Activated naive CD8-positive, alpha-beta T cell treated with anti-CD3 and anti-CD28 coated beads for 36 hours (primary cell): ENCODE measurements around the gene APOC1. TPM values are rescaled to one million over a fixed set of nuclear protein-coding genes. Genes with fewer than 3 reads are reported as not detected.
A peak's percentile ranks its signal among the peaks of the same experiment; 100 is the strongest.
"Not testable (repeated sequence)": the region's sequence is repeated elsewhere in the genome, so short reads cannot be mapped to it uniquely, and the experiment has no call there.

Source experiments
- DNase-seq: peaks from one replicate; pipeline ENCODE4 v3.0.0; 2021
- H3K27ac Mint-ChIP-seq: one replicate; pipeline ENCODE4 v1.8.0; 2022; ENCODE audit warnings: mild to moderate bottlenecking, moderate library complexity, mixed read lengths
- H3K27me3 Mint-ChIP-seq: one replicate; pipeline ENCODE4 v1.8.0; 2022; ENCODE audit warnings: mild to moderate bottlenecking, mixed read lengths
- H3K36me3 Mint-ChIP-seq: one replicate; pipeline ENCODE4 v1.8.0; 2021; ENCODE audit warnings: mild to moderate bottlenecking, mixed read lengths
- H3K4me1 Mint-ChIP-seq: one replicate; pipeline ENCODE4 v1.8.0; 2021; ENCODE audit warnings: mixed read lengths
- H3K4me3 Mint-ChIP-seq: one replicate; pipeline ENCODE4 v1.8.0; 2022; ENCODE audit warnings: mild to moderate bottlenecking, moderate library complexity, mixed read lengths
- H3K9me3 Mint-ChIP-seq: one replicate; pipeline ENCODE4 v1.8.0; 2022; ENCODE audit warnings: mixed read lengths
- total RNA-seq, 2 experiments: library from RNA; stranded (reverse); gene quantifications; one replicate each; pipeline ENCODE4 v1.2.3, GENCODE V29; 2021

The APOC1 gene
- 1 to 10 TPM; 1.5 to 3.0 TPM for total RNA-seq

- not testable (repeated sequence) for H3K9me3 Mint-ChIP-seq, H3K36me3 Mint-ChIP-seq
- Mint-ChIP-seq H3K4me3 (peak within 1 kb of the TSS; percentile 94), H3K27ac (peak within 1 kb of the TSS; percentile 92), H3K27me3 (peaks cover 49% of the 10 kb centered on the region), H3K4me1 (peaks cover 10% of the 10 kb centered on the region)
- peak; percentile 81 for DNase-seq
These were observed at the start of gene APOC1 for GRCh38 chr19:44914433-44915206. APOC1 (plus strand) TSS chr19:44914608; CDS start chr19:44914892, 284 bp downstream.

DNA sequence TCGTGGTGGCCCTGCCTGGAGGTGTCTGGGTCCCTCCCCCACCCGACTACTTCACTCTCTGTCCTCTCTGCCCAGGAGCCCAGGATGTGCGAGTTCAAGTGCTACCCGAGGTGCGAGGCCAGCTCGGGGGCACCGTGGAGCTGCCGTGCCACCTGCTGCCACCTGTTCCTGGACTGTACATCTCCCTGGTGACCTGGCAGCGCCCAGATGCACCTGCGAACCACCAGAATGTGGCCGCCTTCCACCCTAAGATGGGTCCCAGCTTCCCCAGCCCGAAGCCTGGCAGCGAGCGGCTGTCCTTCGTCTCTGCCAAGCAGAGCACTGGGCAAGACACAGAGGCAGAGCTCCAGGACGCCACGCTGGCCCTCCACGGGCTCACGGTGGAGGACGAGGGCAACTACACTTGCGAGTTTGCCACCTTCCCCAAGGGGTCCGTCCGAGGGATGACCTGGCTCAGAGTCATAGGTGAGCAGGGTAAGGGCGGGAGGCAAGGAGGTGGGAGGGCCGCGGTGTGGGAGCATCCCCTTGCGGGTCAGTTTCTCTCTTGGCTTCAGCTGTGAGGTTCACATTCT lies 49.1 kb upstream of the APOC1 start:
- Mint-ChIP-seq H3K9me3 (no peaks in the 10 kb centered on the region), H3K27me3 (no peaks in the 10 kb centered on the region), H3K4me3 (no peak overlapping the region), H3K27ac (no peak overlapping the region), H3K4me1 (no peaks in the 10 kb centered on the region), H3K36me3 (no peaks in the 10 kb centered on the region)
- DNase-seq, result no peak

- Mint-ChIP-seq H3K27me3 (no peaks in the 10 kb centered on the region), H3K9me3 (no peaks in the 10 kb centered on the region), H3K4me3 (no peak overlapping the region), H3K36me3 (no peaks in the 10 kb centered on the region), H3K27ac (no peak overlapping the region), H3K4me1 (no peaks in the 10 kb centered on the region)
- DNase-seq, result no peak
These were observed 47.7 kb upstream of the APOC1 start for GRCh38 chr19:44866664-44867063.

DNA sequence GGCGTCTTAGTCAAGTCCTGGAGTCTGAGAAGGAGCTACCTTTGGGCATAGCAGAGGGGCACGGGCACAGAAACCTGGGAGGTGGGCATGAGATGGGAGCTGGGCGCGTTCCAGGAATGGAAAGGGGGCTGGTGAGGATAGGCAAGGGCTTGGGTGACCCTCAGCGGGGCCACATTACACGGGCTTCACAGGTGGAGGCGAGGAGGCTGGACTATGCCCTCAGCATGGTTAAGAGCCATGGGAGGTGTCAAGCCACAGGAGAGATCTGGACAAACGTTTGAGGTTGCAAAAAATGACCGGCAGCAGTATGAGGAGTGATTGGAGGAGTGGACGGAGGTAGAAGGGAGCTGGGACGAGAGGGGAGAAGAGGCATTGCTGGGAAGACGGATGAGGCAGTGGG lies 46.8 kb upstream of the APOC1 start:
- Mint-ChIP-seq H3K36me3 (no peaks in the 10 kb centered on the region), H3K4me1 (no peaks in the 10 kb centered on the region), H3K27me3 (no peaks in the 10 kb centered on the region), H3K9me3 (no peaks in the 10 kb centered on the region), H3K4me3 (no peak overlapping the region), H3K27ac (no peak overlapping the region)
- no peak for DNase-seq

DNA sequence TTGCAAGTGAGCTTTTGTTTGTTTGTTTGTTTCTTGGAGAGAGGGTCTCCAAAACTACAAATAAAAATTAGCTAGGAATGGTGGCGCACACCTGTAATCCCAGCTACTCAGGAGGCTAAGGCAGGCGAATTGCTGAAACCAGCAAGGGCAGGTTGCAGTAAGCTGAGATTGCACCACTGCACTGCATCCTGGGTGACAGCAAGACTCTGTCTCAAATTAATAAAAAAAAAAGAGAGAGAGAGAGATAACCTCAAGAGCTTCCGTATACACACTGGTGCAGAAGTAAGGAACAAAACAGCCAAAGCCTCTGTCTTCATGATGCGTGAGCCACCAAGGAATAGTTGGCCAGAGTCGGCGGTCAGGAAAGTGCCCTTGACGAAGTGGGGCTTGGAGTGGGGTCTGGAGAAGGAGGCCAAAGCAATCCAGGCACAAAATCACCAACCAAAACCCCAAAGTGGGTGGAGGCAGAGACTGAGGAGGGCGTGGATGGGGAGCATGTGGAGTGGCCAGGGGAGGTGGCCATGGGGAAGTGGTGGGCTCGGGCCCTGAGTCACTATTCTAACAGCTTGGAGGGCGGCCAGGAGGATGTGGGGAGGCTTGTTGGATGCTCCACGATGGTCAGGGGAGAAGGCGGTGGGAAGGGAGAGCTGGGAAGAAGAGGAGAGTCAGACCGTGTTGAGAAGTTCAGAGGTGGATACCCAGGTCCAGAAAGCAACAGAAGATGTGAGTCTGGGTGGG lies 44.5 kb upstream of the APOC1 start:
- Mint-ChIP-seq H3K27ac (no peak overlapping the region), H3K4me1 (no peaks in the 10 kb centered on the region), H3K27me3 (no peaks in the 10 kb centered on the region), H3K36me3 (no peaks in the 10 kb centered on the region), H3K4me3 (no peak overlapping the region), H3K9me3 (no peaks in the 10 kb centered on the region)
- DNase-seq, result no peak

GRCh38 chr19:44871809-44872208 lies 42.6 kb upstream of the APOC1 start:
- H3K9me3 Mint-ChIP-seq, result no peaks in the 10 kb centered on the region
- peaks cover 4% of the 10 kb centered on the region for H3K4me1 Mint-ChIP-seq
- no peaks in the 10 kb centered on the region for H3K36me3 Mint-ChIP-seq
- H3K27ac Mint-ChIP-seq, result no peak overlapping the region
- H3K4me3 Mint-ChIP-seq, result no peak overlapping the region
- H3K27me3 Mint-ChIP-seq, result no peaks in the 10 kb centered on the region
- no peak for DNase-seq

GRCh38 chr19:44872661-44873060 lies 41.7 kb upstream of the APOC1 start:
- Mint-ChIP-seq H3K4me1 (peaks cover 11% of the 10 kb centered on the region), H3K36me3 (no peaks in the 10 kb centered on the region), H3K9me3 (no peaks in the 10 kb centered on the region), H3K27ac (no peak overlapping the region), H3K27me3 (no peaks in the 10 kb centered on the region), H3K4me3 (no peak overlapping the region)
- no peak for DNase-seq

GRCh38 chr19:44874317-44874716 lies 40.1 kb upstream of the APOC1 start:
- DNase-seq, result no peak
- peaks cover 11% of the 10 kb centered on the region for H3K4me1 Mint-ChIP-seq
- H3K27ac Mint-ChIP-seq, result no peak overlapping the region
- no peak overlapping the region for H3K4me3 Mint-ChIP-seq
- no peaks in the 10 kb centered on the region for H3K27me3 Mint-ChIP-seq
- H3K36me3 Mint-ChIP-seq, result no peaks in the 10 kb centered on the region
- H3K9me3 Mint-ChIP-seq, result no peaks in the 10 kb centered on the region

- Mint-ChIP-seq H3K4me1 (peaks cover 11% of the 10 kb centered on the region), H3K27me3 (no peaks in the 10 kb centered on the region), H3K4me3 (no peak overlapping the region), H3K27ac (no peak overlapping the region), H3K36me3 (no peaks in the 10 kb centered on the region), H3K9me3 (no peaks in the 10 kb centered on the region)
- no peak for DNase-seq
These were observed 38.5 kb upstream of the APOC1 start for GRCh38 chr19:44875666-44876451.

GRCh38 chr19:44876930-44877535 lies 37.4 kb upstream of the APOC1 start:
- Mint-ChIP-seq H3K9me3 (no peaks in the 10 kb centered on the region), H3K4me1 (peaks cover 11% of the 10 kb centered on the region), H3K27ac (no peak overlapping the region), H3K4me3 (no peak overlapping the region), H3K36me3 (no peaks in the 10 kb centered on the region), H3K27me3 (no peaks in the 10 kb centered on the region)
- no peak for DNase-seq

DNA sequence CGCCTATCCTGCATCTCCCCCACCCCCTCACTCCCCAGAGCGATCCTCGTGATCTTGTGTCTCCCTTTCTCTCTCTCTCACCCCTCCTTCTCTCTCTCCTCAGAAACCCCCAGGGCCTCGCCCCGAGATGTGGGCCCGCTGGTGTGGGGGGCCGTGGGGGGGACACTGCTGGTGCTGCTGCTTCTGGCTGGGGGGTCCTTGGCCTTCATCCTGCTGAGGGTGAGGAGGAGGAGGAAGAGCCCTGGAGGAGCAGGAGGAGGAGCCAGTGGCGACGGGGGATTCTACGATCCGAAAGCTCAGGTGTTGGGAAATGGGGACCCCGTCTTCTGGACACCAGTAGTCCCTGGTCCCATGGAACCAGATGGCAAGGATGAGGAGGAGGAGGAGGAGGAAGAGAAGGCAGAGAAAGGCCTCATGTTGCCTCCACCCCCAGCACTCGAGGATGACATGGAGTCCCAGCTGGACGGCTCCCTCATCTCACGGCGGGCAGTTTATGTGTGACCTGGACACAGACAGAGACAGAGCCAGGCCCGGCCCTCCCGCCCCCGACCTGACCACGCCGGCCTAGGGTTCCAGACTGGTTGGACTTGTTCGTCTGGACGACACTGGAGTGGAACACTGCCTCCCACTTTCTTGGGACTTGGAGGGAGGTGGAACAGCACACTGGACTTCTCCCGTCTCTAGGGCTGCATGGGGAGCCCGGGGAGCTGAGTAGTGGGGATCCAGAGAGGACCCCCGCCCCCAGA lies 36.1 kb upstream of the APOC1 start:
- no peak for DNase-seq
- no peaks in the 10 kb centered on the region for H3K36me3 Mint-ChIP-seq
- H3K27me3 Mint-ChIP-seq, result no peaks in the 10 kb centered on the region
- H3K9me3 Mint-ChIP-seq, result no peaks in the 10 kb centered on the region
- H3K27ac Mint-ChIP-seq, result no peak overlapping the region
- no peak overlapping the region for H3K4me3 Mint-ChIP-seq
- peaks cover 11% of the 10 kb centered on the region for H3K4me1 Mint-ChIP-seq

DNA sequence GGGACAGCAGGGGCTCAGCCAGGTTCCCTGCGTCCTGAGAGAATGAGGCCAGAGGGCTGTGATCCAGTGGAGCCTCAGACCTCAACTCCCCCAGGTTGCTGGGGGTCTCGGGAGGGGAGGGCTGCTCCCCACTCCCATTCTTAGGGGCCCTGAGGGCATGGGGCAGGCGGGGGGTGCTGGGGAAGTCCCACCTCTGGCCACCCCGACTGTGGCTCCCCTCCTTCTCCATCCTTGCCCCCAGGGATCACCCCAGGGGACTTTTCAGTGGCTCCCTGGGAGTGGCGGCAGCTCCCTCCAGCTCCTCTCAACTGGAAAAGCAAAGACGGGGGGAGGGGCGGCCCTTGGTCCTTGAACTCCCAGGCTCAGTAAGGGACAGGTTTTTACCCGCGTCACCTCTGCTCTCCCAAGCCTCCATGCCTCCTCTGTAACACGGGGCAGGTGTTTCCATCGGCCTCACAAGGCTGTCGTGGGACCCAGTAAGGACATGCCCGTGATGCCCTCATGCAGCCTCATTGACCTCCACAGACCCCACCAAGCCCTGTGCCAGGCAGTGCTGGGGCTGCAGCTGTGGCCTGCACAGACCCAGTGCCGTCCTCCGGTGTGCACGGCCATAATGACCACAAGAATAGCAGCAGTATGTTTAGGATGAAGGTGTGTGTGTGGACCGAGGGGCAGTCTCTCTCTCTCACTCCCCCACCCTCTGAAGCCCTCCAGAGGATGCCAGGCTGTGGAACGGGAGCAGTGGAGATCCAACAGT lies 34.9 kb upstream of the APOC1 start:
- no peak overlapping the region for H3K4me3 Mint-ChIP-seq
- no peak for DNase-seq
- H3K27ac Mint-ChIP-seq, result no peak overlapping the region
- peaks cover 11% of the 10 kb centered on the region for H3K4me1 Mint-ChIP-seq
- H3K9me3 Mint-ChIP-seq, result no peaks in the 10 kb centered on the region
- H3K27me3 Mint-ChIP-seq, result no peaks in the 10 kb centered on the region
- H3K36me3 Mint-ChIP-seq, result no peaks in the 10 kb centered on the region

- H3K9me3 Mint-ChIP-seq, result no peaks in the 10 kb centered on the region
- H3K27me3 Mint-ChIP-seq, result no peaks in the 10 kb centered on the region
- H3K4me1 Mint-ChIP-seq, result peaks cover 4% of the 10 kb centered on the region
- no peak overlapping the region for H3K4me3 Mint-ChIP-seq
- H3K36me3 Mint-ChIP-seq, result no peaks in the 10 kb centered on the region
- no peak for DNase-seq
- H3K27ac Mint-ChIP-seq, result no peak overlapping the region
These were observed 32.3 kb upstream of the APOC1 start for GRCh38 chr19:44882063-44882462.
